ENCODE data around the gene MLANA.

The MLANA gene

DNA sequence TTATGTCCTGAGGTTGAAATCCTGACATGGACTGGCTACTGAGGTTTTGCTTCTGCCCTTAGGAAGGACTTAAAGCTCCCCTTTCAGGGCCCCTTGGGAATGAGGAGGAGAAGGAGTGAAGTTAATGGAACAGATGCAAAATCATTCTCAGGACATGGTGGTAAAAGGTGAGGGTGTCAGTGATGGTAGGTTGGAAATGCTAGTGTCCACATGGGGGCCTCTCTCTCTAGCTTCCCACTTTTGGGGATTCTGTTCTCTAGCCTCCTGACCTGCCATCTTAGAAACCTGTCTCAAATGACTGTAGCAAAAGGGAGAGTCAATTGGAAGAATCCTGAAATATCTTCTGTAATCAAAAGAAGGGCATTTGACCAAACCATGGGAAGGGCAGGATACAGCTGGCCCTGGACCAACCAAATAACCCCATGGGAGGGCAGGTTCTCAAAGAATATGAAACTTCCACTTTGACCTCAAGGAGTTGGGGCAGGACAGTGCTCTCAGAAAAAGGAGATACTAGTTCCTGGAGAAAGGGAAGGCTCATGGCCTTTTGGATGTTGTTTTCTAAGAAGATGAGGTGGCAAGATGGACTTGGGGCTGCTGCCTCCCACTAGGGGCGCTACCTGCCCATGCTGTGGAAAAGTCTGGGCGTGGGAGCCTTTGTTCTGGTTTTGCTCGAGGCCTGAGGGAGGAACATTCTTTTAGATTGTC is 21.2 kb upstream of the MLANA start:
- in situ Hi-C loops (cut with MboI; ENCODE audit: low sequenced_read_pairs), result no loop called here

DNA sequence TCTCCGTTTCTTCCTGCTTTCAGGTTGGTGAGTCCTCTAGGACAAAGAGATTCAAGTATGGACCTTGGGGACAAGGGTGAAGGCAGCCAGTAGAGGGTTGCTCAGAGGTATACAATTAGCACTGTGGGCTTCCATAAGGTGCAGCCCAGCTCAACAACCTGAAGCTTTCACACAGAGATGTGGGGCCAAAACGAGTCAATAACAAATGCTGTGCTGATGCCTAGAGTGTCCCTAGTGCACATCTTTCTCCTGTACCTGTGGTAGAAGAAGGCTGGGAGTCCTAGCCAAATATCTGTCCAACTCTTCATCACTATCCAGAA is 20.7 kb upstream of the MLANA start:
- in situ Hi-C loops (cut with MboI; ENCODE audit: low sequenced_read_pairs), result no loop called here

DNA sequence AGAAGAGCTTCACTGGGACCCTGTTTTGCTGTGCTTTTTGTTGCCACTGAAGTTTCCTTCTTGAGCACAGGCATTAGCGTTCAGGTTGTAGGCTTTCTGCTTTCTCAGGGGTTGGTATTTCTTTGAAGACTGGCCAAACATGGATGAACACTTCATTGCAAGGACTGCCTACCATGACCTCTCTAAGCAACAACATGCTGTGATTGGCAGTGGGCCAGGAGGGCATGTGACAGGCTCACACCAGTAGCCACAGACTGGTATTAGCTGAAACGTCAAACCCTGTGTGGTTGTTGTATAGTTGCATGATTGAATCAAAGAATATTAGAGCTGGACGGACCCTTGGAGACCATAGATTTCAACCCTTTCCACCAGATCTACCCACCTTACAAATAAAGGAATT is 20.0 kb upstream of the MLANA start:
- in situ Hi-C loops (cut with MboI; ENCODE audit: low sequenced_read_pairs), result no loop called here

DNA sequence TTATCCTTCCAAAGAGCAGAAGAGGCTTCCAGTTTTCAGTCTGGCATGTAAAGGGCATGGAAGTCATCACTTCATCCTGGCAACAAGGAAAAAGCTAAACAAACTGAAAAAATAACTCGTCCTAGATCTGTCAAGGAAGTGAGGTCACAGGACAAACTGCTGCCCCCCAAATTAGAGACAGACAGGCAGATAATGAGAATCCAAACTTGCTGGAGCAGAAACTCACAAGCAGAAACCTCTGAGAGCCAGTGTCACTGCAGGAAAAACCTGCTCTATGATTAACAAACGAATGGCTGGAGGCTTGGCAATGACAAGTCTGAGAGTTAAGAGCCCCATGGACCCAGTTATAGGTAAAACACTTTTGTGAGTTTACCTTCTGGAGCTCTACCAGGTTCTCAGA is 18.9 kb upstream of the MLANA start:
- in situ Hi-C loops (cut with MboI; ENCODE audit: low sequenced_read_pairs), result no loop called here

DNA sequence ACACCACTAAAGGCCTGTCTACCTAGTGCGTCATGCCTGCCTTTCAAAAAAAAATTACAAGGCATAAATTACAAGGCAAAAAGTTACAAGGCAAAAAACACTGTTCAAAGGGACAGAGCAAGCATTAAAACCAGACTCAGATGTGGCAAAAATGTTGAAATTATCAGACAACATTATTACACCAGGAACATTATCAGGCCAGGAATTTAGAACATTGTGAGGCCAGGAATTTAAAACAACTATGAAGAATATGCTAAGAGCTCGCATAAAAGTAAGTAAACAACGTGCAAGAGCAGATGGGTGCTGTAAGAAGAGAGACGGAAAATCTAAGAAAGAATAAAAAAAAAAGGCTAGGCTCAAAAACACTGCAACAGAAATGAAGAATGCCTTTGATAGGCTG is 18.2 kb upstream of the MLANA start:
- in situ Hi-C loops (cut with MboI; ENCODE audit: low sequenced_read_pairs), result no loop called here

DNA sequence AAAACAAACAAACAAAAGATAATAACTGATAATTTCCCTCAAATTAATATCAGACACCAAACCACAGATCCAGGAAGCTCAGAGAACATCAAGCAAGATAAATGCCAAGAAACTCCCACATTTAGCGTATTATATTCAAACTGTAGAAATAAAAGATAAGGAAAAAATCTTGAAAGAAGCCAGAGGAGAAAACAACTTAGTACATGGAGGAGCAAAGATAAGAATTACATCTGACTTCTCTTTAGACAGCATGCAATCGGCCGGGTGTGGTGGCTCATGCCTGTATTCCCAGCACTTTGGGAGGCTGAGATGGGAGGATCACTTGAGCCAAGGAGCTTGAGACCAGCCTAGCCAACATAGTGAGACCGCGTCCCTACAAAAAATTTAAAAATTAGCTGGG is 17.2 kb upstream of the MLANA start:
- in situ Hi-C loops (cut with MboI; ENCODE audit: low sequenced_read_pairs), result no loop called here

DNA sequence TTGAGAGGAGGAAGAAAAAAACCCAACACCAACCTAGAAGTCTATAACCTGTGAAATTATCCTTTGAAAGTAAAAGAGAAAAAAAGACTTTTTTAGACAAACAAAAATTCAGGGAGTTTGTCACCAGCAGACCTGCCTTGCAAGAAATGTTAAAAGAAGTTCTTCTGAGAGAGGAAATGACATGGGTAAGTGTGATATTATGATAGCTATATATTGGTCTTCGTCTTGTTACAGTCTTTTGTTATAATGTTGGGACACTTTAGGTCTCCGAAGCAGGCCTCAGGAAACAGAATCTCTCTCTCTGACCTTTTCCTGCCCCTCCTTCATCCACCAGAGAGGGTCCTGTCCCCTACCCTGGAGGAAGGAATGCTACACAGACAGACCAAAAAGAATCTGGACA is 16.6 kb upstream of the MLANA start:
- in situ Hi-C loops (cut with MboI; ENCODE audit: low sequenced_read_pairs), result no loop called here

DNA sequence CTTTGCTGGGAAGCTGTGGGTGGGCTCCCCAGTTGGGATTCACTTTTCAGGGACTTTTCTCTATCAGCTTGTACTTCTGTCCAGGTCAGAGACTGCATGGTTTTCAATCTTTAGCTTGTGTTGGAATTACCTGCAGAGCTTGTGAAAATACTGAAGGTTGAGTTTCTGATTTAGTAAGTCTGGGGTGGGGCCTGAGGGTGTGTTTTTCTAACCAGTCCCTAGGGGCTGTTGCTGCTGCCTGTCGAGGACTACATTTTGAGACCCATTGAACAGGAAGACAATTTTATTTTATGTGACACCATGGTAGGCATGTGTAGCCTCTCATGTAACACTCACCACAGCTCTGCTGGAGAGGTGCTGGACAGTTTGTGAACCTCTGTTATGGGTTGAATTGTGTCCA is 14.7 kb upstream of the MLANA start:
- in situ Hi-C loops (cut with MboI; ENCODE audit: low sequenced_read_pairs), result loop anchor here (25.0 kb wide), 3 partner anchors 161 to 686 kb away; no protein-coding TSS in a partner anchor

DNA sequence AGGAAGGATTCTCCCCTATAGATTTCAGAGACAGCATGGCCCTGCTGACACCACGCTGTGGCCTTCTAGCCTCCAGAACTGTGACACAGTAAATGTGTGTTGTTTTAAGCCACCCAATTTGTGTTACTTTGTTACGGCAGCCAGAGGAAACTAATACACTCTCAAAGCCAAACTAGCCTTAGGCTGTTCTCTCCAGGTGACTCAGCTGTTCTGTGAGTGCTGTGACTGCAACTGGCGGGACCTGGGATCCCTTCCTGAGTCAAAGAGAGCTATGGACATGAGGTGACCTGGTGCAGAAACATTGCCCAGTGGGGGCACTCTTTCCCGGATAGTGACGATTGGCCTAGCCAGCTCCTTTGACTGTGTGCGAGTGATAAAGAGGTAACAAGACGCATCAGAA is 14.0 kb upstream of the MLANA start:
- in situ Hi-C loops (cut with MboI; ENCODE audit: low sequenced_read_pairs), result loop anchor here (25.0 kb wide), 3 partner anchors 161 to 686 kb away; no protein-coding TSS in a partner anchor

DNA sequence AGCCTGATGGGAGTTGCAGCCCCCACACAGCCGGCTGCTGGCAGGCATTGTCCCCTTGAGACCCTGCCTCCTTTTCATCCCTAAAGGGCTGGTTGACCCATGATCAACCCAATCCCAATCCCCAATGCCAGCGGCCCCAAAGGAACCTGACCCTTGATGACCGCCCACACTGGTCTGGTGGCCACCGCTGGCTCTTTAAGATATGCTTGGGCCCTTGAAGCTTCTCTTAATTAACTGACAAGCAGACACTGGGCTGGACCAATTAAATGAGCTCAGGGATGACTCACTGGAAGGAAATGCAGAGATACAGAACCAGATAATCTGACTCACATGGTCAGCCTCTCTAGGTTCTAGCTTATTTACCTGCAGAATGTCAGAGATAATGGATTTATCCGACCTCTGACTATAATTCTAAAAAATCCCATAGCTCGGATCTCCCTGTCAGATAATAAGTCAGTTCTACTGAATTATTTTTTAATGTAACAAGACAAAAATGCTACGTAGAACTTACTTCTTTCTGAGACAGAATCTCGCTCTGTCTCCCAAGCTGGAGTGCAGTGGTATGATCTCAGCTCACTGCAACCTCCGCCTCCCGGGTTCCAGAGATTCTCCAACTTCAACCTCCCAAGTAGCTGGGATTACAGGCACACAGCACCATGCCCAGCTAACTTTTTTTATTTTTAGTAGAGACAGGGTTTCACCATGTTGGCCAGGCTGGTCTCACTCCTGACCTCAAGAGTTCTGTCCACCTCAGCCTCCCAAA is 11.1 kb upstream of the MLANA start:
- in situ Hi-C loops (cut with MboI; ENCODE audit: low sequenced_read_pairs), result loop anchor here (25.0 kb wide), 3 partner anchors 158 to 683 kb away; no protein-coding TSS in a partner anchor

DNA sequence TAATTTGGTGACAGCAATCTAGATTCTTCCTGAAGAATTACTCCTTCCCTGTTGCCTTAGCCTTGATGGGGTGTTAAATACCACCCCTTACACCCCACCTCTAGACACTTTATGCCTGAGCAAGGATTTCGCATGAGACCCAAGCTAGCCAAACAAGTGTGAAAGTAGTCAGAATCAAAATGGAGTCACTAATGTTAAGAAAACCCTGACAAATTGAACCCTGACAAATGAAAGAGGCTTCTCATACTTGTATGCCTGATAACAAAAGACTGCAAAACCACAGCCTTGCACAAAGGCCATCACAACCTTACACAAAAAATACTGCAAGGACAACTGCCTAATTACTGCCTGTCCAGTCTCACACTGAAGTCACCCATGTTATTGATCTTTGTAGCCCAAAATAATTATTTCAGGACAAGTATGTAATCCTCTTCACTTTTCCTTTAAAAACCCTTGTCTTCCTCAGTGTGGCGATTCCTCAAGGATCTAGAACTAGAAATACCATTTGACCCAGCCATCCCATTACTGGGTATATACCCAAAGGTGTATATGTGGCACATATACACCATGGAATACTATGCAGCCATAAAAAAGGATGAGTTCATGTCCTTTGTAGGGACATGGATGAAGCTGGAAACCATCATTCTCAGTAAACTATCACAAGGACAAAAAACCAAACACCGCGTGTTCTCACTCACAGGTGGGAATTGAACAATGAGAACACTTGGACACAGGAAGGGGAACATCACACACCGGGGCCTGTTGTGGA is 8.3 kb upstream of the MLANA start:
- in situ Hi-C loops (cut with MboI; ENCODE audit: low sequenced_read_pairs), result loop anchor here (25.0 kb wide), 3 partner anchors 155 to 680 kb away; no protein-coding TSS in a partner anchor

DNA sequence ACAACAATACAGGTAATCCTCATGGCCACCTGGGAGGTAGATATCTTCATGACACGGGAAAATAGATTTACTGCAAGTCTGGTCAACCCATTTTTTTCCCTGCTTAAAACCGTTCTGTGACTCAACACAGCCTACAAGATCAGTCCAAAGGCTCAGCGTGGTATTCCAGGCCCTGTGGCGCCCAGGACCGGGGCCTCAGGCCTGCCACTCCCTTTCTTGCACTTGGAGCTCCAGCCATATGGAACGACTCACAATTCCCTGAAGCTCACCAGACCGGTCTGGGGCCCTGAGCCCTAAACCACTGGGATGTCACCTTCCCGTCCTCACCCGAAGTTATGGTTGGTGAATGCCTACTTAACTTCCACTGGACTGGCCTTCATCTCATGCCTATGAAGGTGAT is 6.5 kb upstream of the MLANA start:
- in situ Hi-C loops (cut with MboI; ENCODE audit: low sequenced_read_pairs), result loop anchor here (25.0 kb wide), 3 partner anchors 153 to 678 kb away; no protein-coding TSS in a partner anchor

DNA sequence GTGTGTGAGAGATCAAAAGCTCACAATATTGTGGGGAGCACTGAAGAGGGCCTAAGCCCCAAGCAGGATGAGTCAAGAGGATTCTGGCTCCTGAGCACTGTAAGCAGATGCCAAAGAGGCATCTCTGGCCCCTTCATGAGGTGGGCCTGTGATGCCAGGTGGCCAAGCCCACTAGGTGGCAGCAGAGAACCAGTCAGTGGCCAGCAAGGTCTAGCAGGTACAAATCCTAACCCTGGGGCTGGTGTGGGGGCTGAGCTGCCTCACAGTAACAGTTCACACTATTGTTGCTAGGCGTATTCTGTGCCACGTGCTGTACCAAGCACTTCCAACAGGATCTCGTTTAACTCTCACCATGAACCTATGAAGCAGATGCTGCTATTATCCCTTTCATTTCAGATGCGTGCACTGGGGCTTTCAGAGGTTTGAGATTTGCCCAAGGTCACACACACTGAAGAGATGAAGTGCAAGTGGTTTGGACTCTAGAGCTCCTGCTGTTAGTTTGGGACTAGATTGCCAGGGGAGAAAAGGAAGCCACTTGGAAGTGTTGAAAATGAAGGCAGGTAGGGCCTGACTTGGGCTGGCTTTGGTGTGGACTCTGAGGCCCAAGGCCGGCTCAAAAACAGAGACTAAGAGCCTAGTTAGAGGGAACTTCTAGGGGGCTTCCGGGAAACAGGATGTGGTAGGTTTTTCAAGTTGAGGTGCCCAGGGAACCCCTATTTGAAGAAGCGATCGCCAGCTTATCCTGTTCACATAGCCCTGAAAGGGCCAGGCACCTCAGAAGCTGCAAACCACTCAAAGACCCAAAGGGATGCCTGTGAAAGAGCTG is 4.4 kb upstream of the MLANA start:
- in situ Hi-C loops (cut with MboI; ENCODE audit: low sequenced_read_pairs), result loop anchor here (25.0 kb wide), 3 partner anchors 151 to 676 kb away; no protein-coding TSS in a partner anchor

DNA sequence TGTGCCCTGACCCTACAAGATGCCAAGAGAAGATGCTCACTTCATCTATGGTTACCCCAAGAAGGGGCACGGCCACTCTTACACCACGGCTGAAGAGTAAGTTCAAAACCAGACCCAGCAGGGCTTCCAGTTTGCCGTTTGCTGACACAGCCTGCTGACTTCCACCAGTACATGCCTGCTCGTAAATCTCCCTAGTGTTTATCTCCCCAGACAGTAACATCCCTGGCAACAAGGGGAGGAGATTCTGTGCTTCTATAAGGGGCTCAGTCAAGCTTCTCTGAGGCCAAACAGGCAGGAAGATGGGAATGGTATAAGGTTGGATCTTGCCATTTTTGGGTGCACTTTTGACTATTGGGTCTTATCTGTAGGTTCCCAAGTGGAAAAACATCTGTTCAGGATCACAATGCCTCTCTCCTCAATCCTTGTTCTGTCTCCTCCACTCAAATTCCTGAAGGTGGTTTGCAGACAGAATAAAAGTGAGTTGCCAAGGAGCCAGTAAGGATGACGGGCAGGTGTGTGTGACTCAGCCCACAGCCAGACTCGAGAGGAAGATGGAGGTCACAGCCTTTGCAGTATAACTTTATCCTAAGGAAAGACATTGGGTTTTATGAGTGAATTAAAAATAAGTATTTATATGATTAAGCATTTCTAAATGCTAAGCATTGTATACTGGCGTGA is 1.9 kb downstream of the MLANA start:
- in situ Hi-C loops (cut with MboI; ENCODE audit: low sequenced_read_pairs), result loop anchor here (25.0 kb wide), 3 partner anchors 145 to 670 kb away; no protein-coding TSS in a partner anchor

DNA sequence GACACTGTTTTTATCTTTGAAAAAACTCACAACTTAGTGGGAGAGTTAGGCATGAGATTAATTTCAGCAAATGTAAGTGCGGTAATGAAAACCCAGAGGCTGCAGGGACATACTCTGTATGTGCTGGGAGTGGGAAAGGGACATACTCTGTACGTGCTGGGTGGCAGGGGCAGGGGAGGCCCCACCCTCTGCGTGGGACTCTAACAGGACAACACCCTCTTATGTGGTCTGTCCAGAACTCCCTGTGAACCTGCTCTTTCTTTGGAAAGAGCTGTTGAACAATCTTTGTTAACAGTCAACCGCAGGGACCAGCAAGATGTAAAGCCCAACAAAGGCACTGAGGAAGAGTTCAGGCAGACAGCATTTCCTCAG is 2.4 kb downstream of the MLANA start:
- in situ Hi-C loops (cut with MboI; ENCODE audit: low sequenced_read_pairs), result loop anchor here (25.0 kb wide), 3 partner anchors 144 to 669 kb away; no protein-coding TSS in a partner anchor

DNA sequence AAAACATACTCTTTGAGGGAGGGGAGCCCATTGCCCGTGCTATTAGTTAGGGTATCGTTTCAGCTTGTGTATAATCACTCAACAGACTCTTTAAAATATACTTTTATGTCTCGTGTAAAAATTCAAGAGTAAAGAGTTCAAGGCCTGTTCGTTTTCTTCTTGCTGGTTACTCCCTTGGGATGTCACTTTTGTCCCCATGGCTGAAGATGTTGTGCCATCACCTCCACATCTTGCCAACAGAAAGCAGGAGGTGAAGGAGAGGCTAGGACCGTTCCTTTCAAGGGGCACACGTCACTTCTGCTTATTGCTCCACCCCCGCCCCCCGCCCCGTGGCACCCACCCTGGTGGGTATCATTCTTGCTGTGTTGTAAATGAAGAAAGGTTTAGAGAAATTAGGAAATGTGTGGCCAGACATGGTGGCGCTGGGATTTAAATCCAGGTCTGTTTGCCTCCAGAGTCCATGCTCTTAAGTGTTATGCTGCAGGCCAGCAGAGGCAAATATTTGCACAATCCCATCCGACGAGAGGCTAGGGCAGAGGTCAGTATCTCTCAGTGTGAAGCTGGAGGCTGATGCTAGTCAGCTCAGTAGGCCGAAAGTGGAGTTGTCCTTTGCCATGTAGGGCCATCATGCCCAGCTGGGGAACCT is 3.0 kb downstream of the MLANA start:
- in situ Hi-C loops (cut with MboI; ENCODE audit: low sequenced_read_pairs), result loop anchor here (25.0 kb wide), 3 partner anchors 144 to 669 kb away; no protein-coding TSS in a partner anchor

DNA sequence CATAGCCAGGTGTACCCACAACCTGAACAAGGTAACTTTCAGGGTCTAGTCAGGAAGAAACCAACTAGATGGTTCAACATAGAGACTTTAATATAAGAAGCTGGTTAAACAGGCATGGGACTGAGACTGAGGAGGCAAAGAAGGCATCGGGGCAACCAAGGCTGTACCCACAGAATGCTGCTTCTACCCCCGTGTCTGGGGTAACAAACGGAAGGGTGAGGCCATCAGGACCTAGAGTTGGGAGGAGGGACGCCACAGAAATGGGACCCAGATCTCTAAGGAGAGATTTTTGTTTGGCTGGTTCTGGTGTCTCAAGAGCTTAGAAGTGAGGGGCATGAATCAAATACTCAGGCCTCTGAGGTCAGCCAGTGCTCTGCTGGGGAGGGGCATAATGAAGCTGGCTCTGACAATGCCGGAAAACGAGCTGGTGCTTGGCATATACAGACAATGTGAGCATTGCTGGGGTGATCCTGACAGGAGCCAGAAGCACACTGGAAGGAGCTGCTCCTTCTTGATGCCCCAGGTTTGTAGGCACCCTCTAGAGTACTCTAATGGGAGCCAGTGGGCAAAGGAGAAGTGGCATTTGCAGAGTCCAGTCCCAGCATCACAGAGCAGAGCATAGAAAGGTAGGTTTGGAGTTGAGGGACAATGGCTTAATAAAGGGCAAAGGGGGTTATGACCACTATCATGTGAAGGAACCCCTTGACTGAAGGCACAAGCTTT is 3.7 kb downstream of the MLANA start:
- in situ Hi-C loops (cut with MboI; ENCODE audit: low sequenced_read_pairs), result loop anchor here (25.0 kb wide), 3 partner anchors 143 to 668 kb away; no protein-coding TSS in a partner anchor

DNA sequence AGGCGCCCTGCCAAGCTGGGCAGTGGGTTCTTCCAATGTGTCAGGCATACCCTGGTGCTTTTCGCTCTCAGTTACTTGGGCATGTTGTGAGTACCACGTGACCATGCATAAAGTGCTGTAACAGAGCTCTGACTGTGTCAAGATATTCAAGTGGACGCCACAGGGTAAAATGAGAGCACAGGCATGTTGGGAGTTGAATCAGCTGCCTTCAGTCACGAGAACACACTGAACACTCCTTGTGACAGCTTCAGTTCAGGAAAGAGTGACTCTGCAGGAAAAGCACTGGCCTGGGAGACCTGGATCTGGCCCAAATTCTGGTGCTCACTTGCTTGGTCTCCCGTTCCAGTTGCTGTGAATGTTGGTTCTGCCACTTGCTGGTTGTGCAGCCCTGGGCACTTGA is 5.1 kb downstream of the MLANA start:
- in situ Hi-C loops (cut with MboI; ENCODE audit: low sequenced_read_pairs), result loop anchor here (25.0 kb wide), 3 partner anchors 142 to 667 kb away; no protein-coding TSS in a partner anchor
